GM12872 (cell line): ENCODE measurements around the gene TSHZ2.

Source experiments
- CTCF ChIP-seq: IDR thresholded peaks from 3 replicates; pipeline ENCODE4 v1.5.1; 2011; ENCODE audit warnings: low read depth, mild to moderate bottlenecking, low read length, moderate library complexity; ENCODE audit not compliant: insufficient read depth

Gene TSHZ2

GRCh38 chr20:53454675-53455276 is 482.6 kb downstream of the TSHZ2 start:
- TF ChIP-seq CTCF, result no peak

- TF ChIP-seq CTCF, result no peak
These were observed 491.2 kb downstream of the TSHZ2 start for GRCh38 chr20:53463101-53463972.

- TF ChIP-seq CTCF, result no peak
These were observed 494.1 kb downstream of the TSHZ2 start for GRCh38 chr20:53466279-53466678.

- TF ChIP-seq CTCF, result no peak
These were observed 496.4 kb downstream of the TSHZ2 start for GRCh38 chr20:53468587-53468986.

- TF ChIP-seq CTCF, result no peak
These were observed 508.8 kb downstream of the TSHZ2 start for GRCh38 chr20:53480913-53481312.

- TF ChIP-seq CTCF, result no peak
These were observed 515.5 kb downstream of the TSHZ2 start for GRCh38 chr20:53487461-53488200.

- no peak for TF ChIP-seq CTCF
These were observed 516.7 kb downstream of the TSHZ2 start for GRCh38 chr20:53488775-53489272.
